ENCODE measurements around the gene MAML3.

MAML3 gene

DNA sequence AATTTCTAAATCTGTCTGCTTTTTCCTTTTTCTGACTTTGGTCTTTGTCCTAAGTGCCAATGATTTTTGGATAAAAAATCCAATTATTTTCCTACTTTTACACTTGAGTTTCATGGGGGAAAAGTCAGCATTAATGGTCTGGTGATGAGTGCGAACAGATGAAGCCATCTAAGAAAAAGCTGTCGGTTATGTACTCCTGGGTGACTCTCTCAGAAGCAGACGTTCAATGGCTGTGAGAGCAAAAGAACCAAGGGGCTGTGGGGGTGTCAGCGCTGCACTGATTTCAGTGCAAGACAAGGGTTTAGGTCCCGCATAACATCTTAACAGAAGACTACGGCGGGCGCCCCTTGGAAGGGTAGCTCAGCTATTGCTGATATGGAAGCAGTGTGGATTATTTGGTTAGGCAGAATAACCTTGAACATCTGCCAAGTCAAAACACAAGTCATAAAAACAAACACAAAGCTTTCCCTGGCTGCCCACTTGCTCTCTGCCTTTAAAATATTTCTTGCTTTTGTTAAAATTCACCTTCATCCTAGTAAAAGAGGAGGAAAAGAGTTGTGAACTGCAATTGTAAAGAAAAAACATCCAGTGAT lies 240.5 kb downstream of the MAML3 start:
- FAIRE-seq (no peak), DNase-seq (ENCODE audit: insufficient read length, low spot score) (no peak)
- no peak for TF ChIP-seq POLR2A (IDR thresholded peaks at IDR 0.05; ENCODE audit: low read depth, low read length)

GRCh38 chr4:139912445-139912844 lies 241.5 kb downstream of the MAML3 start:
- no peak for FAIRE-seq
- no peak for TF ChIP-seq POLR2A (IDR thresholded peaks at IDR 0.05; ENCODE audit: low read depth, low read length)
- DNase-seq (ENCODE audit: insufficient read length, low spot score) = no peak

GRCh38 chr4:139910106-139910505 lies 243.9 kb downstream of the MAML3 start:
- TF ChIP-seq POLR2A (IDR thresholded peaks at IDR 0.05; ENCODE audit: low read depth, low read length) = no peak
- FAIRE-seq (no peak), DNase-seq (ENCODE audit: insufficient read length, low spot score) (no peak)

DNA sequence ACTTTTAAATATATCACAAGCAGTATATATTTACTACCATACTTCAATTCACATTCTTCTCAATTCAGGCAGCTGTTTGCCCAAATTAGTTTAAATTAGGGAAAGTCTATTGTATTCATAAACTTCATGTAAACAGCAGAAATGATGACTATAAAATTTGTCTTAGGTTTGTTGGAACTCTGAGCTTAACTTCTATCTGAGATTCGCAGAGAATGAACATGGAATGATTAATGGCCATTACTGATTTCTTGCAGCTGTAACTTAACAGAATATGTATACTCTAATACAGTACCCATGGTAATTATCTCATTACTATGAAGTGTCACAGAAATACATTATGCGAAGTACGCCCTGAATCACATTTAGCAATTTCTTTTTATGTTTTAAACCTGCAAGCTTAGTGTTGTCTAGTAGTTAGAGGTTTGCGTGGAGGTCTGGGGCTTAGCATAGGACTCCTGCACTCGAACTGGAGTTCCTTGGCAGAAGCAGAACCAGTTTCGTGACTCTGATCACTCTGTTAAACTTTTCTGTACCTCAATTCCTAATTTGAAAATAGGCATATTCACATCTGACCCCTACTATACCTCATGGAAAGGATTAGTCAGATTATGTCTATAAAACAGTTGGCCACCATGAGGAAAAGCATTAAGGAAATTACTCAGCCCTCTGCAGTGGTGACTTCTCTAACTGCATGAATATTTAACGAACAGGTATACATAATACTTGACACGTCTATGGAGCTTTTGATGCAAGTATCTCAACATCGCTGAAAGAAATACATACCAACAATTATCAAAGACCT lies 245.1 kb downstream of the MAML3 start:
- no peak for TF ChIP-seq POLR2A (IDR thresholded peaks at IDR 0.05; ENCODE audit: low read depth, low read length)
- DNase-seq (ENCODE audit: insufficient read length, low spot score) = no peak
- no peak for FAIRE-seq

- TF ChIP-seq POLR2A (IDR thresholded peaks at IDR 0.05; ENCODE audit: low read depth, low read length) = no peak
- DNase-seq (ENCODE audit: insufficient read length, low spot score) (no peak), FAIRE-seq (no peak)
Measured at GRCh38 chr4:139907001-139907809, 246.8 kb downstream of the MAML3 start.

DNA sequence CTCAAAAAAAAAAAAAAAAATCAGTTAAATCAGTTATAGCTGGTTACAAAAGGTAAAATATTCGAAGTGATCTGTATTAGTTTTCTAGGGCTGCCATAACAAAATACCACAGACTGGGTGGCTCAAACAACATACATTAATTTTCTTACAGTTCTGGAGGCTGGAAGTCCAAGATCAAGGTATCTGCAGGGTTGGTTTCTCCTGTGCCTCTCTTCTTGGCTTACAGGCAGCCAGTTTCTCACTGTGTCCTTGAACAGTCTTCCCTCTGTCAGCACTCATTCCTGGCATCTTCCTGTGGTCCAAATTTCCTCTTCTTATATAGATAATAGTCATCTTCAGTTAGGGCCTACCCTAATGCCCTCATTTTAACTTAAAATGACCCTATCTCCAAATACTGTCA lies 248.5 kb downstream of the MAML3 start:
- no peak for FAIRE-seq
- DNase-seq (ENCODE audit: insufficient read length, low spot score) = no peak
- no peak for TF ChIP-seq POLR2A (IDR thresholded peaks at IDR 0.05; ENCODE audit: low read depth, low read length)

- TF ChIP-seq POLR2A (IDR thresholded peaks at IDR 0.05; ENCODE audit: low read depth, low read length) = no peak
- no peak for DNase-seq (ENCODE audit: insufficient read length, low spot score)
- FAIRE-seq = no peak
Measured at GRCh38 chr4:139904406-139904805, 249.6 kb downstream of the MAML3 start.

DNA sequence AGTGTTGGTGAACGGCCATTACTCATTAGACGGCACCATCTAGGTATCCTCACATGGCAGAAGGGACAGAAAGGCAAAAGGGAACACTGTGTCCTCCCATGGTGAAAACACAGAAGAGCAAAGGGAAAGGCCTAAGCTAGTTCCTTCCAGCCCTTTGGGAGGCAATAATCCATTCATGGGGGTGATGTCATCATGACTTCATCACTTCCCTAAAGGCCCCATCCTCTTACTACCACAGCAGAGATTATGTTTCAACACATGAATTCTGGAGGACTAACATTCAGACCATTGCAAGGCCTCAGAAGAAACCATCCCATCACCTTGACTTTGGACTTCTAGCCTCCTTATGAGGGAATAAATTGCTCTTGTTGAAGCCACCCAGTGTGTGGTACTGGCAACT lies 250.1 kb downstream of the MAML3 start:
- DNase-seq (ENCODE audit: insufficient read length, low spot score) = no peak
- TF ChIP-seq POLR2A (IDR thresholded peaks at IDR 0.05; ENCODE audit: low read depth, low read length) = no peak
- FAIRE-seq = no peak

DNA sequence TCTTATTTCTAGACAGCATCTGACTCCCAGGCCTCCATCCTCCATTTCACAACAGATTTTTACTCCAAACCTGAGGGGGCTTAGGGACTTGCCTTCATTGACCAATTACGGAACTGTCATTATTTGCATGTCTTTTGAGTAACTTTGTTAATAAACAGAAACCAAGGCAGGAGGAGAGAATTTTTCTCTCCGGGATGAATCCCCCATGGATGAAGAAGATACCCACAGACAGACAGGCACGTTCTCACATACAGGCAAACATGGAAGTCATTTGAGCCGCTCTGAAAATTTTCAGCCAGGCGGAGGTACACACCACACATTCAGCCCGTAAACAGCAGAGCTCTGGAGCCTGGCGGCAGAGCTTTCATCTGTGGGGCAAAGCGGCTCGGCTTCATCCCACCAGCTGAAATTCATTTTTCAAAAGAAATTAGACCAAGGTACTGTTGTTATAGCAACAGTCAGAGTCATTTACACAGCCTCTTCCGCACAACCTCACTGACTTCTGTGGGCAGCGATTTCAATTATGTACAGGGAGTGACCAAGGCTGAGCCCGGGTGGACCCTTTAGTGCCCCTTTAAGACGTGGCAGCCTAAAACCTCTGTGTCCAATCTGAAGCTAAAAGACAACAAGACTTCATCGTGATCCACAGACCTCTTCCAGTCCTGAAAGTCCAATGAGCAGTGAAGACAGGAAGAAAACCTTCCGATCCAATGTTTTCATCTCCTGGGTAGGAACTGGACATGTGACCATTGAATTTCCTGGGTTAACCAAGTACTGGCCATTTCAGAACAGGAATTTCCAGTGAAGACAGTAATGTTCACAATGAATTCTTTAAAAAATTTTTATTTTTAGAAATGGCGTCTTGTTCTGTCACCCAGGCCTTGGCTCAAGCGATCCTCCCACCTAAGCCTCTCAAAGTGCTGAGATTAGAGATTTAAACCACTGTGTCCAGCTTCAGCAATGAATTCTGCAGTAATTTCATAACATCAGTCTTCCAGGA lies 251.4 kb downstream of the MAML3 start:
- no peak for TF ChIP-seq POLR2A (IDR thresholded peaks at IDR 0.05; ENCODE audit: low read depth, low read length)
- FAIRE-seq (no peak), DNase-seq (ENCODE audit: insufficient read length, low spot score) (peak; percentile 3)

DNA sequence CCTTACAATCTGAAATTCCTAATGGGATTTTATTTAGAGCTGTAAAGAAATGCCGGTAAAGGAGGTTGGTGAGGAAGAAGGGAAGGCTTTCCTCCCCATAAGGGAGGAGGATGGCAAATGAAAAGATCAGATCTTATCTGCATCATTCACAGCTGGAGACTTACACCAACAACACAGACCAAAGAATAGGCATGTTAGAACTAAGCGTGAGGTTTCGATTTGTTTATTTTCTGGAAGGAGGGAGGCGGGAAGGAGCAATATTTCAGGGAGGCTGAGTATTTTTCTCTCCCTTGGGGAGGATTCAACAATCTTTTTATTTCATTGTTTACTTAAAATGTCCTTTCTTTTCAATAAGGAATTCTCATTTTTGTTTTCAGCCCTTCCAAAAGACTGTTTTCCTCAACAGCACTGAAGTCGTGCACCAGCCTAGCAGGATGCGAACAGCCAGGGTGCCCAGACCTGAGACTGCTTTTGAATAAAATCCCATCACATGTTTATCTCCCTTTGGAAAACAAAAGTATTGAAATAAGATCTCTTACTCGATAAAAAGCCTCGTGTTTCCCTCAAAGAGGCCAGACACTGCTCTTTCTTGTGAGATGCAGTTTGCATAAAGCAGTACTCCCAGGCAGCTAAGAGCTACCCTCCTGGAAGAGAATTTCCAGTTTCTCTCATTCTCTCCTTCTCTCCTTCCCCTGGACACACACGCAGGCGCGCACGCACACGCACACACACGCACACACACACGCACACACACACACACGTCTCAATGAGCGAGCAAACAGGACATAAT lies 252.3 kb downstream of the MAML3 start:
- DNase-seq (ENCODE audit: insufficient read length, low spot score) (no peak), FAIRE-seq (no peak)
- TF ChIP-seq POLR2A (IDR thresholded peaks at IDR 0.05; ENCODE audit: low read depth, low read length) = no peak

GRCh38 chr4:139900964-139901376 lies 253.0 kb downstream of the MAML3 start:
- FAIRE-seq = no peak
- DNase-seq (ENCODE audit: insufficient read length, low spot score) = no peak
- no peak for TF ChIP-seq POLR2A (IDR thresholded peaks at IDR 0.05; ENCODE audit: low read depth, low read length)

- FAIRE-seq (no peak), DNase-seq (ENCODE audit: insufficient read length, low spot score) (no peak)
- TF ChIP-seq POLR2A (IDR thresholded peaks at IDR 0.05; ENCODE audit: low read depth, low read length) = no peak
Measured at GRCh38 chr4:139899346-139899745, 254.6 kb downstream of the MAML3 start.

DNA sequence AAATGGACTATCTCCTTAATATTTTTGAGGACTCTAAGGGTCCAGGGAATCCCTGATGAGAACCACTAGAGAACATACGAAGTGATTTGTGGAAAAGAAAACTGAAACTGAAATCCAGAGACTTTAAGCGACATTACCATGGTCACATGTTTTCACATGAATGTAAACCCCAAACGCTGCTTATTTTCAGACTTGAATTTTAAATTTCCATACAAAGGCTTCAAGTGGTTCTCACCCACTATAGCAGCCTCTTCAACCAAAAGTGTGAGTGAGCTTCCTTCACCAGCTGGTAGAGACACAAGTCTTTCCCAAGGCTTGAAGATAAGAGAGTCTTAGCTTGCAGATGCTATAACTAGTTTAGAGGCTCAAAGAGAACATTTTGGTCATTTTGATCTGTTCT lies 255.7 kb downstream of the MAML3 start:
- DNase-seq (ENCODE audit: insufficient read length, low spot score) = no peak
- no peak for FAIRE-seq
- TF ChIP-seq POLR2A (IDR thresholded peaks at IDR 0.05; ENCODE audit: low read depth, low read length) = no peak
